K562 (cell line): ENCODE data around the gene COX6B1. TPM values are rescaled to one million over a fixed set of nuclear protein-coding genes. Genes with fewer than 3 reads are reported as not detected.

ENCODE experiments used
- BCL6 ChIP-seq: fragments of 250-450 bp; sonication (Bioruptor Pico); IDR thresholded peaks from 2 replicates; pipeline ENCODE4 v1.4.0; 2020
- ELF4 ChIP-seq: fragments of 450-650 bp; formaldehyde crosslinking; IDR thresholded peaks from 2 replicates; pipeline ENCODE4 v1.4.0; 2022; ENCODE audit warnings: missing genetic modification characterization
- EWSR1 ChIP-seq: fragments of 450-650 bp; IDR thresholded peaks from 2 replicates; pipeline ENCODE4 v1.6.1; 2018; ENCODE audit warnings: borderline replicate concordance, mild to moderate bottlenecking, low read depth, moderate library complexity; ENCODE audit not compliant: partially characterized antibody
- FOXK2 ChIP-seq, 2 experiments: fragments of 450-650 bp; IDR thresholded peaks in 1 of 2; conservative IDR thresholded peaks in 1 of 2; 2 replicates each; pipeline ENCODE4 v1.6.1; 2016; ENCODE audit warnings: low read depth in 2 of 2, mild to moderate bottlenecking in 1 of 2
- HNRNPLL ChIP-seq: fragments of 200-400 bp; formaldehyde crosslinking; IDR thresholded peaks from 2 replicates; pipeline ENCODE4 v1.6.1; 2017; ENCODE audit warnings: low read length, low read depth, mild to moderate bottlenecking; ENCODE audit not compliant: poor library complexity, severe bottlenecking
- IRF9 ChIP-seq: fragments of 450-650 bp; IDR thresholded peaks from 2 replicates; pipeline ENCODE4 v1.6.1; 2016; ENCODE audit warnings: missing biosample characterization, missing genetic modification characterization
- KHSRP ChIP-seq: fragments of 450-650 bp; IDR thresholded peaks from 2 replicates; pipeline ENCODE4 v1.6.1; 2017
- PPARD ChIP-seq: fragments of 250-450 bp; sonication (Bioruptor Pico); IDR thresholded peaks from 2 replicates; pipeline ENCODE4 v1.8.0; 2022; ENCODE audit warnings: inconsistent platforms, mild to moderate bottlenecking, moderate library complexity
- PRDM10 ChIP-seq: fragments of 450-650 bp; IDR thresholded peaks from 2 replicates; pipeline ENCODE4 v1.6.1; 2018; ENCODE audit not compliant: partially characterized antibody
- PURB ChIP-seq: sonication (generic); formaldehyde crosslinking; IDR thresholded peaks from 2 replicates; pipeline ENCODE4 v1.9.0; 2021; ENCODE audit warnings: low read depth, mild to moderate bottlenecking, missing genetic modification reagents
- RBFOX2 ChIP-seq: fragments of 200-400 bp; formaldehyde crosslinking; IDR thresholded peaks from 2 replicates; pipeline ENCODE4 v1.6.1; 2017; ENCODE audit warnings: low read depth, mild to moderate bottlenecking, low read length, moderate library complexity
- RBM34 ChIP-seq: fragments of 200-400 bp; formaldehyde crosslinking; IDR thresholded peaks from 2 replicates; pipeline ENCODE4 v1.6.1; 2018; ENCODE audit warnings: low read length, borderline replicate concordance; ENCODE audit not compliant: insufficient read depth
- SIN3B ChIP-seq: fragments of 450-650 bp; IDR thresholded peaks from 2 replicates; pipeline ENCODE4 v1.6.1; 2017; ENCODE audit warnings: low read depth, mild to moderate bottlenecking, moderate library complexity
- STAT5A ChIP-seq: IDR thresholded peaks from 2 replicates; pipeline ENCODE4 v1.6.1; 2012; ENCODE audit warnings: low read length, inconsistent platforms, borderline replicate concordance
- TAF15 ChIP-seq: fragments of 200-400 bp; formaldehyde crosslinking; IDR thresholded peaks from 2 replicates; pipeline ENCODE4 v1.6.1; 2017; ENCODE audit warnings: mild to moderate bottlenecking, low read depth, low read length, moderate library complexity
- ZEB2 ChIP-seq: fragments of 450-650 bp; IDR thresholded peaks from 2 replicates; pipeline ENCODE4 v1.6.1; 2016
- ZNF175 ChIP-seq: fragments of 200-800 bp; sonication (Bioruptor generic); IDR thresholded peaks from 2 replicates; pipeline ENCODE4 v1.6.1; 2016; ENCODE audit warnings: low read depth, mild to moderate bottlenecking, missing genetic modification characterization, missing compliant biosample characterization
- ZNF282 ChIP-seq: sonication (generic); formaldehyde crosslinking; IDR thresholded peaks from 2 replicates; pipeline ENCODE4 v1.8.1; 2023; ENCODE audit warnings: missing genetic modification reagents
- ZNF398 ChIP-seq: fragments of 250-450 bp; sonication (Bioruptor Pico); IDR thresholded peaks from 2 replicates; pipeline ENCODE4 v1.8.0; 2021; ENCODE audit warnings: moderate library complexity, mild to moderate bottlenecking, inconsistent platforms
- ZNF655 ChIP-seq: fragments of 250-450 bp; sonication (Bioruptor Pico); IDR thresholded peaks from 2 replicates; pipeline ENCODE4 v1.5.0; 2021
- ZNF79 ChIP-seq: fragments of 250-450 bp; sonication (Bioruptor Pico); IDR thresholded peaks from 2 replicates; pipeline ENCODE4 v1.4.0; 2020; ENCODE audit warnings: low read depth, mild to moderate bottlenecking, moderate library complexity
- polyA plus RNA-seq, 8 experiments: library from polyadenylated mRNA; depleted of rRNA in 4 of 8; stranded (reverse) in 5 of 8; unstranded in 3 of 8; fragments of >200 nt; fragmentation: Nextera tagmentation in 2 of 8; fragmentation: Illumina TruSeq in 1 of 8; extraction: Ambion mirVana in 2 of 8; extraction: Trizol in 1 of 8; gene quantifications; 2 replicates each; pipeline versions ENCODE4 v1.2.1 to v1.2.3, GENCODE V29; 2011 to 2014; ENCODE audit warnings: inconsistent platforms in 1 of 8, missing spikeins in 1 of 8
- total RNA-seq, 7 experiments: library from RNA; depleted of rRNA in 6 of 7; stranded (reverse); fragments of >200 nt in 6 of 7; fragmentation: Illumina TruSeq in 2 of 7; extraction: Trizol in 2 of 7; gene quantifications; 2 replicates each; pipeline versions ENCODE4 v1.2.1 to v1.2.3, GENCODE V29; 2011 to 2021; ENCODE audit warnings: low replicate concordance in 1 of 7

COX6B1 gene
- total and polyA plus RNA-seq, 9 of the 15 experiments (the other 6 are each of a cell fraction or from before 2014, with no cell fraction given), result 777 to 2,393 (median 1,219) TPM

GRCh38 chr19:35693835-35694599, 45.9 kb downstream of the COX6B1 start (continued):
- TF ChIP-seq ZNF655 (no peak), PURB (CRISPR knock-in tag) (no peak), RBM34 (no peak), FOXK2 (conservative IDR thresholded peaks at IDR 0.05 in 1 of 2, IDR thresholded peaks at IDR 0.05 in 1 of 2; ENCODE audit: low read depth in 2 of 2) (no peak), ZEB2 (no peak), STAT5A (no peak), ELF4 (CRISPR knock-in tag) (peak; percentile 95), HNRNPLL (no peak), RBFOX2 (no peak), ZNF282 (CRISPR knock-in tag) (no peak), ZNF398 (no peak), SIN3B (no peak), BCL6 (CRISPR knock-in tag) (no peak), KHSRP (no peak), PPARD (no peak), EWSR1 (no peak), TAF15 (no peak), IRF9 (no peak), ZNF79 (CRISPR knock-in tag) (no peak), PRDM10 (no peak), ZNF175 (no peak)
